Astrocyte of the cerebellum (primary cell): ENCODE measurements around the gene TREX2.

Experiments
- DNase-seq: peaks from one replicate; pipeline ENCODE4 v3.0.0-alpha.2; 2011; ENCODE audit warnings: low read depth
- H3K4me3 ChIP-seq: 2 replicates; pipeline ENCODE4 v1.5.1; 2011; ENCODE audit warnings: mild to moderate bottlenecking, low read depth, low read length, moderate library complexity
- CTCF ChIP-seq: IDR thresholded peaks from 2 replicates; pipeline ENCODE4 v1.5.1; 2012; ENCODE audit warnings: low read length, low read depth, moderate library complexity, mild to moderate bottlenecking; ENCODE audit errors: missing control alignments
- in situ Hi-C: cut with HindIII; loops from 2 replicates; pipeline ENCODE4 v1.10.0; 2017; ENCODE audit warnings: low sequenced_read_pairs

Gene TREX2

GRCh38 chrX:153394612-153395011 lies 51.2 kb downstream of the TREX2 start:
- TF ChIP-seq CTCF: no peak
- in situ Hi-C loops: no loop called here
- H3K4me3 ChIP-seq: no peak overlapping the region
- DNase-seq: no peak
